ENCODE measurements around the gene MIA2.

DNA sequence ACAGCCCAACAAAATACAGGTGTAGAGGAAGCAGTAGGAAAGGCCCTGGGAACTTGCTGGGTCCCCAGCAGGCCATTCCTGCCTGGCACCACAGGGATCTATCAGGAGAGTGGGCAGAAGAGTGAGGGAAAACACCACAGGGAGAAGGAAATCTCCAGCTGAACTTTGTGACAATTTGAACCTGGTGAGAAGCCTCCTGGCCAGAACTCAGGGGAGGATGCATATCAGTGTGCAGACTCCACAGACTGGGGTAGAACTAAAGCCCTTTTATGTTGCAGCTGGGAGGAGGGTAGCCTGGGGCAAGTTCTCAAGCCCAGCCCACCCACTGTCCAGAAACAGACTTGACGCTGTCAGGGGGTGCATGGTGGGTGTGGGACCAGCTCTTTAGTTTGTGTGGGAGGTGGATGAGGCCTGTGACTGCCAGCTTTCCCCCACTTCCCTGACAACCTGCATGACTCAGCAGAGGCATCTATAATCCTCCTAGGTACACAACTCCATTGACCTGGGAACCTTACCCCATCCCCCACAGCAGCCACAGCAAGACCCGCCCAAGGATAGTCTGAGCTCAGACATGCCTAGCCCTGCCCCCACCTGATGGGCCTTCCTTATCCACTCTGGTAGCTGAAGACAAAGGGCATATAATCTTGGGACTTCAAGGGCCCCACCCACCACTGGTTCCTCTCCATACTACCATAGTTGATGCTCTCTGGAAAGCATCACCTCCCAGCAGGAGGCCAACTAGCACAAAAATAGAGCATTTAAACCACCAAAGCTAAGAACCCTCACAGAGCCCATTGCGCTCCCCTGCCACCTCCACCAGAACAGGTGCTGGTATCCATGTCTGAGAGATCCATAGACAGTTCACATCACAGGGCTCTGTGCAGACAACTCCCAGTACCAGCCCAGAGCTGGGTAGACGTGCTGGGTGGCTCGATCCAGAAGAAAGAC lies 29.8 kb upstream of the MIA2 start:
- TF ChIP-seq, protein P1, sequence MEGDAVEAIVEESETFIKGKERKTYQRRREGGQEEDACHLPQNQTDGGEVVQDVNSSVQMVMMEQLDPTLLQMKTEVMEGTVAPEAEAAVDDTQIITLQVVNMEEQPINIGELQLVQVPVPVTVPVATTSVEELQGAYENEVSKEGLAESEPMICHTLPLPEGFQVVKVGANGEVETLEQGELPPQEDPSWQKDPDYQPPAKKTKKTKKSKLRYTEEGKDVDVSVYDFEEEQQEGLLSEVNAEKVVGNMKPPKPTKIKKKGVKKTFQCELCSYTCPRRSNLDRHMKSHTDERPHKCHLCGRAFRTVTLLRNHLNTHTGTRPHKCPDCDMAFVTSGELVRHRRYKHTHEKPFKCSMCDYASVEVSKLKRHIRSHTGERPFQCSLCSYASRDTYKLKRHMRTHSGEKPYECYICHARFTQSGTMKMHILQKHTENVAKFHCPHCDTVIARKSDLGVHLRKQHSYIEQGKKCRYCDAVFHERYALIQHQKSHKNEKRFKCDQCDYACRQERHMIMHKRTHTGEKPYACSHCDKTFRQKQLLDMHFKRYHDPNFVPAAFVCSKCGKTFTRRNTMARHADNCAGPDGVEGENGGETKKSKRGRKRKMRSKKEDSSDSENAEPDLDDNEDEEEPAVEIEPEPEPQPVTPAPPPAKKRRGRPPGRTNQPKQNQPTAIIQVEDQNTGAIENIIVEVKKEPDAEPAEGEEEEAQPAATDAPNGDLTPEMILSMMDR (conservative IDR thresholded peaks at IDR 0.05; ENCODE audit: low read depth, low read length), result no peak
- TF ChIP-seq EZH2 (IDR thresholded peaks at IDR 0.05; ENCODE audit: low read length, unreplicated experiment), result no peak

Data from PC-3 (cell line).